VCaP (cell line): ENCODE data around the gene PRKCA.

Source experiments
- H3K27ac ChIP-seq: fragments of 450-650 bp; 2 replicates; pipeline ENCODE4 v1.5.1; 2017
- CTCF ChIP-seq: fragments of 450-650 bp; conservative IDR thresholded peaks from 2 replicates; pipeline ENCODE4 v1.5.1; 2017; ENCODE audit warnings: mild to moderate bottlenecking, moderate library complexity

Gene PRKCA

GRCh38 chr17:66843627-66844026 is 541.2 kb downstream of the PRKCA start:
- no peak for TF ChIP-seq CTCF
- H3K27ac ChIP-seq = 0 out of 2 replicates have a peak overlapping the region, but pooled peaks have one; percentile 5

- H3K27ac ChIP-seq = no peak overlapping the region
- no peak for TF ChIP-seq CTCF
Measured at GRCh38 chr17:66847704-66848103, 545.3 kb downstream of the PRKCA start.

GRCh38 chr17:66848496-66848895 is 546.1 kb downstream of the PRKCA start:
- no peak overlapping the region for H3K27ac ChIP-seq
- TF ChIP-seq CTCF = no peak

GRCh38 chr17:66849032-66849655 is 546.7 kb downstream of the PRKCA start:
- TF ChIP-seq CTCF = no peak
- no peak overlapping the region for H3K27ac ChIP-seq

- TF ChIP-seq CTCF = no peak
- no peak overlapping the region for H3K27ac ChIP-seq
Measured at GRCh38 chr17:66849851-66850580, 547.6 kb downstream of the PRKCA start.

GRCh38 chr17:66850692-66851091 is 548.3 kb downstream of the PRKCA start:
- no peak for TF ChIP-seq CTCF

GRCh38 chr17:66855204-66855603 is 552.8 kb downstream of the PRKCA start:
- H3K27ac ChIP-seq = no peak overlapping the region
- TF ChIP-seq CTCF = 0 out of 2 replicates have a peak, but pooled peaks have one; percentile 5

More at GRCh38 chr17:66850692-66851091, 548.3 kb downstream of the PRKCA start:
- H3K27ac ChIP-seq = no peak overlapping the region
